Measurements from ENCODE around the gene OR52J3. TPM values are rescaled to one million over a fixed set of nuclear protein-coding genes. Genes with fewer than 3 reads are reported as not detected.

OR52J3 gene
- not detected for polyA plus RNA-seq (2012; ENCODE audit: insufficient read depth, insufficient read length, low read depth)

- no peak for TF ChIP-seq CTCF (IDR thresholded peaks at IDR 0.05; ENCODE audit: low read depth, low read length)
- DNase-seq, result no peak
- Histone ChIP-seq H3K9me3 (no peaks in the 10 kb centered on the region), H3K4me1 (no peaks in the 10 kb centered on the region), H3K27me3 (no peaks in the 10 kb centered on the region), H3K4me3 (ENCODE audit: low read depth, low read length) (no peak within 1 kb of the TSS), H3K36me3 (no peaks in the 10 kb centered on the region)
Measured at GRCh38 chr11:5046226-5046625, at the start of gene OR52J3. Gene OR52J3, plus strand, starts transcription at chr11:5046526. Its CDS starts 0 bp downstream, at chr11:5046526.

GRCh38 chr11:5004424-5005274 is 41.7 kb upstream of the OR52J3 start:
- no peaks in the 10 kb centered on the region for H3K36me3 ChIP-seq
- peak; percentile 44 for TF ChIP-seq CTCF (IDR thresholded peaks at IDR 0.05; ENCODE audit: low read depth, low read length)
- H3K27me3 ChIP-seq, result no peaks in the 10 kb centered on the region
- no peaks in the 10 kb centered on the region for H3K4me1 ChIP-seq
- DNase-seq, result peak; percentile 42
- H3K9me3 ChIP-seq, result no peaks in the 10 kb centered on the region
- no peak overlapping the region for H3K4me3 ChIP-seq (ENCODE audit: low read depth, low read length)

- DNase-seq, result no peak
- no peaks in the 10 kb centered on the region for H3K36me3 ChIP-seq
- no peaks in the 10 kb centered on the region for H3K9me3 ChIP-seq
- no peaks in the 10 kb centered on the region for H3K27me3 ChIP-seq
- no peak overlapping the region for H3K4me3 ChIP-seq (ENCODE audit: low read depth, low read length)
- TF ChIP-seq CTCF (IDR thresholded peaks at IDR 0.05; ENCODE audit: low read depth, low read length), result no peak
- H3K4me1 ChIP-seq, result no peaks in the 10 kb centered on the region
Measured at GRCh38 chr11:5007561-5007960, 38.8 kb upstream of the OR52J3 start.

GRCh38 chr11:5011254-5011653 is 35.1 kb upstream of the OR52J3 start:
- Histone ChIP-seq H3K9me3 (no peaks in the 10 kb centered on the region), H3K4me1 (no peaks in the 10 kb centered on the region), H3K27me3 (no peaks in the 10 kb centered on the region), H3K4me3 (ENCODE audit: low read depth, low read length) (no peak overlapping the region), H3K36me3 (no peaks in the 10 kb centered on the region)
- DNase-seq, result no peak
- TF ChIP-seq CTCF (IDR thresholded peaks at IDR 0.05; ENCODE audit: low read depth, low read length), result no peak

- no peaks in the 10 kb centered on the region for H3K4me1 ChIP-seq
- H3K36me3 ChIP-seq, result no peaks in the 10 kb centered on the region
- H3K27me3 ChIP-seq, result no peaks in the 10 kb centered on the region
- DNase-seq, result no peak
- no peak for TF ChIP-seq CTCF (IDR thresholded peaks at IDR 0.05; ENCODE audit: low read depth, low read length)
- no peaks in the 10 kb centered on the region for H3K9me3 ChIP-seq
- no peak overlapping the region for H3K4me3 ChIP-seq (ENCODE audit: low read depth, low read length)
Measured at GRCh38 chr11:5013012-5013411, 33.3 kb upstream of the OR52J3 start.

- Histone ChIP-seq H3K9me3 (no peaks in the 10 kb centered on the region), H3K27me3 (no peaks in the 10 kb centered on the region), H3K36me3 (no peaks in the 10 kb centered on the region), H3K4me1 (no peaks in the 10 kb centered on the region), H3K4me3 (ENCODE audit: low read depth, low read length) (no peak overlapping the region)
- no peak for TF ChIP-seq CTCF (IDR thresholded peaks at IDR 0.05; ENCODE audit: low read depth, low read length)
- no peak for DNase-seq
Measured at GRCh38 chr11:5021996-5022395, 24.3 kb upstream of the OR52J3 start.
